Stimulated activated CD4-positive, alpha-beta T cell treated with anti-CD3 and anti-CD28 coated beads, Interleukin-12 subunit alpha, Interleukin-12 subunit beta, amount 100 ng/mL, for 4 hours (primary cell): ENCODE data around the gene PLK1.

Source experiments
- DNase-seq: peaks from one replicate; pipeline ENCODE4 v3.0.0-alpha.2; 2020

The PLK1 gene

DNA sequence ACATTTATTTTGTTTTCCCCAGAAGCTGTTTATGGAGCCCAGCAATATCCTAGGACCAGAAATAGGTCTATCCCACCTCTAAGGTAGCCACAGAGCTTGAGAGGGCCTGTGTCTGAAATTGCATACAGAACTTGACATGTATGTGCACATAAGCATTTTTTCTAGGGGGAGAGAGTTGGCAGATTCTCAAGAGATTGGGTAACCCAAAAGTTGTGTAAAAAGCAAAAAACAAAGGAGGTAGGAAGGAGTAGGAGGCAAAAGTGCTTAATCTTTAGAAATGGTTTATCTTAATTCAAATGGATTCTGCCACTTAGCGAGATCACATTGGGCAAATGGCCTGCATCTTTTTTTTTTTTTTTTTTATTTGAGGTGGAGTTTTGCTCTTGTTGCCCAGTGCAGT lies 3.5 kb downstream of the PLK1 start:
- no peak for DNase-seq

DNA sequence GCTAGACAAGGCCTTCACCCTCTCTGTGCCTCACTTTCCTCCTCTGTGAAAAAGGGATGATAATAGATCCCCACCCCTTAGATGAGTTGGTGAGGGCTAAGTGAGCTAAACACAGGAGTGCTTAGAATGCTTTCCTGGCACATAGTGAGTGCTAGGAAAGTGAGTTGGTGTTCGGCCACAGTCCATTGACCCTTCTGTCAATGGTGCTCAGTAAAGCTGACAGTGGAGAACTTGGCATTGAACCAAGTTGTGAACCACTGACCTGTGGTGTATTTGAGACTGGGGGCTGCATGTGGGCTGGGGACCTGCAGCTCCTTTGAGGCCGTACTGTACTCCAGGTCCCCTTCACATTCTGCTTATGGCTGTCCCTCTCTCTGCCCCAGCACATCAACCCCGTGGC lies 4.8 kb downstream of the PLK1 start:
- DNase-seq = no peak

DNA sequence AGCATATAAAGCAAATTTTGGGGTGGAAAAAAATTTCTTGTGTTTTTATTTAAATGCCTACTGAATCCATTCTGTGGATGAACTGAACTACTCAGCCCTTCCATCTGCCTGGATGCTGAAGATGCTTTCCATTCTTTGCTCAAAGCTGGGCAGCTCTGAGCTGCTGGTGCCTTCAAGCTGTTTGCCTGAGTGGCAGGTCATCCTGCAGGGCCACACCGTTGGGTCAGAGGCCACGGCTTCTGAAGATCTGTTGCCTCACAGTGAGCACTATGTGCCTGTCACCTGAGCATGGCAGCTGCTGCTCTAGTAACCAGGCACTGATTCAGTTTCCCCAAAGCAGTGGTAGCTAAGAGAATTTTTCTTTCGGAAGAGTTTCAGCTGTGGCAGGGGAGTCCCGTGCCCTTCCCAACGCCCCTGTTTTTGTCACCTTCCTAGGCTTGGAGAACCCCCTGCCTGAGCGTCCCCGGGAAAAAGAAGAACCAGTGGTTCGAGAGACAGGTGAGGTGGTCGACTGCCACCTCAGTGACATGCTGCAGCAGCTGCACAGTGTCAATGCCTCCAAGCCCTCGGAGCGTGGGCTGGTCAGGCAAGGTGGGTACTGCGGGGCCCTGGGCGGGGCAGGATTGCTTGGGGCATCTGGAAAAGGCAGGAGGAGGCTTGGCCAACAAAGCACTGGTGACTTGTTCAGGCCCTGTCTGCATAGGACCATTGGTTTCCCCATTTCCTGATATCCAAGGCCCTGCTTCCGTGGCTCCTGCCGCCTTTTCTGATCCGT lies 8.5 kb downstream of the PLK1 start:
- no peak for DNase-seq

GRCh38 chr16:23689442-23690187 lies 10.9 kb downstream of the PLK1 start:
- no peak for DNase-seq

DNA sequence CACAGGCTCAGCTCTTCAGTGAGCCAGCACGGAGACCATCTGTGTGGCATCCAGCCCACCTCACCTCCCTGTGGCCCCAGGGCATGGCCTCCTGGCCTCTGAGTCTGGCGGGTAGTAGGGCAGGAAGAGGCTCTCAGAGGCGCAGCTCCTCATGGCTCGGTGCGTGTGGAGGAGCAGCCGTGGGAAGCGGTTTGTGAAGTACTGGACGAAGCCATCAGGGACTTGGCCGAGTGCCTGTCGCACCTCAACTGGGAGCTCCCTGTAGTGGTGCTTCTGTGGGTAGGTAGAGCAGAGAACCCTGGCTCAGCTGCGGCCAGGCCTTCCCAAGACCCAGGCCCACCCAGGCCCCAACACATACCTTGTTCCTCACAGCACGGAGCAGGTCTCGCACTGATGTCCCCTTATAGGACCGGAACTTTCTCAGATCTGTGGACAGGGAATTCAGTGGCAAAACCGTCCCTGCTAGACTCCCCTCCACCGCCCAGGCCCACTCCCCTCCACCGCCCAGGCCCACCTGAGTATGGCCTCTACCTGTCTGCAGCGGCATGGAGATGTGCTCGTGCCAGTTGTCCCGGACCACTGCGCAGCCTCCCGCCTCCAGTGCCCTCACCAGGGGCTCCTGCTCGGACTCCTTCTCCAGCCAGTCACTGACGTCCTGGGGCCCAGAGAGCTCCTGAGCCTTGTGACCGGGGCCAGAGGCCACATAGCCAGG lies 12.2 kb downstream of the PLK1 start:
- DNase-seq = no peak

- no peak for DNase-seq
These were observed 12.9 kb downstream of the PLK1 start for GRCh38 chr16:23691483-23692189.

DNA sequence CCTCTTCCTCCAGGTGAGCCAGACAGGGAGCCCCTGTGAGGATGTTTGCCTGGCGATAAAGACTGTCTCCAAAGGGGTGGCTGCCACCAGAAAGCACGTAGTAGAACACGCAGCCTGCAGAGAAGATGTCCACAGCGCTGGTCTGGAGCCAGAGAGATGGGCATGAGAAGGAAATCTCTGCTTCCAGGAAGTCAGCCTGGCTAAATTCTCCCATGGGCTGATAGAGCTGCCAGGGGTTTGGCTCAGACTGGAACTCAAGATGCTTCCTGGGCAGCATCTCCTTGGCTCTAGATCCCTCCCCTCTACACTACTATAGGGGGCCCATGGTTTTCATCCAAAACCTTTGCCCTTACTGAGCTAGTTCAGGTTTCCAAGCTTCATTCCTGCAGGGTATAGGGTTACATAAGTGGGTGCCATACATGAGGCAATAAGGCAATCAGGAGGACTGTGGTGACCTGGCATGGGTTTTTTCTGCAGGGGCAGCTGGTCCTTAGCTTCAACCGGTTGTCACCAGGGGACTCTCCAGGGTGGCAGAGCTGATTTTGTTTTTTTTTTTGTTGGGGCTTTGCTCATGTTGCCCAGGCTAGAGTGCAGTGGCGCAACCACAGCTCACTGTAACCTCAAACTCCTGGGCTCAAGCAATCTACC lies 13.6 kb downstream of the PLK1 start:
- no peak for DNase-seq

- no peak for DNase-seq
These were observed 15.6 kb downstream of the PLK1 start for GRCh38 chr16:23694265-23694643.

- DNase-seq = no peak
These were observed 16.1 kb downstream of the PLK1 start for GRCh38 chr16:23694644-23695373.

GRCh38 chr16:23695756-23696155 lies 17.1 kb downstream of the PLK1 start:
- DNase-seq = no peak

DNA sequence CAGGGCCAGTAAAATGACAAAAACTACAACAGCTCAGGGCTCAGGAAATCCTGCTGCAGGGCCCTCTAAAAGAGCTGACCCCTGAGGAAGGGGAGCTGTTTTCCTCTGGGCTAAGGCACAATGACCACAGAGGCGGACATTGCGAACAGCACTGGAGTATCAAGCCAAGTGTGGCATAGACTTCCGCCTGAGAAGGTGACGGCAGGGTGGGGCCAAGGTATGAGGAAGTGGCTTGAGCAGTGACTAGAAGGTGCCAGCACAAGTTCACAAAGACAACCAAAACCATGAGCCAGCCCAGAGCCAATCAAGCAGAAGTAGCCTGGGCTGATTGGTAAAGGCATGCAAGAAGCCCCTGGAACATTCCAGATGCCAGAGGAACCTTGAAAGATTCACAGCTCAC lies 20.4 kb downstream of the PLK1 start:
- DNase-seq = no peak

DNA sequence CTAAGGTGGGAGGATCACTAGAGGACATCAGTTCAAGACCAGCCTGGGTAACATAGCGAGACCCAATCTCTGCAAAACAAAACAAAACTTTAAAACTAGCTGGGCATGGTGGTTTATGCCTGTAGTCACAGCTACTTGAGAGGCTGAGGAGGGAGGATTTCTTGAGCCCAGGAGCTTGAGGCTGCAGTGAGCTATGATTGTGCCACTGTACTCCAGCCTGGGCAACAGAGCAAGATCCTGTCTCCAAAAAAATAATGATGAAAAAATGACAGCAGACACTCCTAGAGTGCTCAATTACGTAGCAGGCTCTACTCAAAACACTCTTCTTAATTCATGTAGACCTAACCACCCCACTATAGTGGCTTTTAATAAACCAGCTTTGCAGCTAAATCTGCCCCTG lies 21.4 kb downstream of the PLK1 start:
- DNase-seq = no peak

- DNase-seq = no peak
These were observed 21.8 kb downstream of the PLK1 start for GRCh38 chr16:23700509-23700908.

- DNase-seq = no peak
These were observed 22.4 kb downstream of the PLK1 start for GRCh38 chr16:23701045-23701444.

- DNase-seq = no peak
These were observed 24.3 kb downstream of the PLK1 start for GRCh38 chr16:23702951-23703350.

GRCh38 chr16:23704772-23705516 lies 26.3 kb downstream of the PLK1 start:
- DNase-seq = no peak

GRCh38 chr16:23705517-23705902 lies 26.8 kb downstream of the PLK1 start:
- DNase-seq = no peak

DNA sequence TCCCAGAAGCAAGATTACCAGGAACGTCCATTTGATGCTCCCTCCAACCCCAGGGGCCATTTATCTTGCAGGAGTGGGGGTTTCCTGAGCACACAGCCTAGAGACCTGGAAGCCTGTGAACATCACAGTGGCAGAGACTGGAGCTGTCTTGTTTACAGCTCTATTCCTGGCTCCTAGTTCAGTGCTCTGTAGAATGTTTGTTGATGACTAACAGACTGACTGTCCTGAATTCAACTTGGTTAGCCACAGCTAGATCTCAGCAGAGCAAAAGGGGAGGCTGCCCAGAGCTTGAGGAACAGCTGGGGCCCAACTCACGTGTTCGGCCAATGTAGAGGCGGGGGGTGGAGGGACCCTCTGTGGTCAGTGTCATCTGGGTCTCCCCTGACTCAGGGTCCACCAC lies 27.8 kb downstream of the PLK1 start:
- DNase-seq = no peak

- DNase-seq = no peak
These were observed 30.8 kb downstream of the PLK1 start for GRCh38 chr16:23709536-23709935.

GRCh38 chr16:23710008-23710407 lies 31.3 kb downstream of the PLK1 start:
- no peak for DNase-seq

- DNase-seq = no peak
These were observed 31.8 kb downstream of the PLK1 start for GRCh38 chr16:23710504-23710903.
